Inflammatory macrophage treated with lipopolysaccharide for 4 hours (primary cell): ENCODE measurements around the gene FOS.
A peak's percentile ranks its signal among the peaks of the same experiment; 100 is the strongest.

Experiments used
- DNase-seq: peaks from one replicate; pipeline ENCODE4 v3.0.0-alpha.2; 2020

FOS gene

DNA sequence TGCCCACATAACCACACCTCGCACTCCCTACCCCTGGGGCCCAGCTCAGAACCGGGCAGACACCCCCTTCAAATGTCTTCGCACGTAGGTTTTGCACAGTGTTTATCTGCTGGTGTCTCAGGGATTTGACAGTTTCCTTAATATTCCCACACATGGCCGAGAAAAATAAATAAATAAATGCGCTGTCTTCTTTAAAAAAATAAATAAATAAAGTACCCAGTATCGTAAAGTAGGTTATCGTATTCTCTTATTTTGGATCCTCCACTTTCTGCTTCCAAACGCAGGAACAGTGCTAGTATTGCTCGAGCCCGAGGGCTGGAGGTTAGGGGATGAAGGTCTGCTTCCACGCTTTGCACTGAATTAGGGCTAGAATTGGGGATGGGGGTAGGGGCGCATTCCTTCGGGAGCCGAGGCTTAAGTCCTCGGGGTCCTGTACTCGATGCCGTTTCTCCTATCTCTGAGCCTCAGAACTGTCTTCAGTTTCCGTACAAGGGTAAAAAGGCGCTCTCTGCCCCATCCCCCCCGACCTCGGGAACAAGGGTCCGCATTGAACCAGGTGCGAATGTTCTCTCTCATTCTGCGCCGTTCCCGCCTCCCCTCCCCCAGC is 710 bp upstream of the FOS start:
- DNase-seq, result no peak

DNA sequence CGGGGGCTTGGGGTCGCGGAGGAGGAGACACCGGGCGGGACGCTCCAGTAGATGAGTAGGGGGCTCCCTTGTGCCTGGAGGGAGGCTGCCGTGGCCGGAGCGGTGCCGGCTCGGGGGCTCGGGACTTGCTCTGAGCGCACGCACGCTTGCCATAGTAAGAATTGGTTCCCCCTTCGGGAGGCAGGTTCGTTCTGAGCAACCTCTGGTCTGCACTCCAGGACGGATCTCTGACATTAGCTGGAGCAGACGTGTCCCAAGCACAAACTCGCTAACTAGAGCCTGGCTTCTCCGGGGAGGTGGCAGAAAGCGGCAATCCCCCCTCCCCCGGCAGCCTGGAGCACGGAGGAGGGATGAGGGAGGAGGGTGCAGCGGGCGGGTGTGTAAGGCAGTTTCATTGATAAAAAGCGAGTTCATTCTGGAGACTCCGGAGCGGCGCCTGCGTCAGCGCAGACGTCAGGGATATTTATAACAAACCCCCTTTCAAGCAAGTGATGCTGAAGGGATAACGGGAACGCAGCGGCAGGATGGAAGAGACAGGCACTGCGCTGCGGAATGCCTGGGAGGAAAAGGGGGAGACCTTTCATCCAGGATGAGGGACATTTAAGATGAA is 630 bp downstream of the FOS start:
- DNase-seq, result peak; percentile 60

DNA sequence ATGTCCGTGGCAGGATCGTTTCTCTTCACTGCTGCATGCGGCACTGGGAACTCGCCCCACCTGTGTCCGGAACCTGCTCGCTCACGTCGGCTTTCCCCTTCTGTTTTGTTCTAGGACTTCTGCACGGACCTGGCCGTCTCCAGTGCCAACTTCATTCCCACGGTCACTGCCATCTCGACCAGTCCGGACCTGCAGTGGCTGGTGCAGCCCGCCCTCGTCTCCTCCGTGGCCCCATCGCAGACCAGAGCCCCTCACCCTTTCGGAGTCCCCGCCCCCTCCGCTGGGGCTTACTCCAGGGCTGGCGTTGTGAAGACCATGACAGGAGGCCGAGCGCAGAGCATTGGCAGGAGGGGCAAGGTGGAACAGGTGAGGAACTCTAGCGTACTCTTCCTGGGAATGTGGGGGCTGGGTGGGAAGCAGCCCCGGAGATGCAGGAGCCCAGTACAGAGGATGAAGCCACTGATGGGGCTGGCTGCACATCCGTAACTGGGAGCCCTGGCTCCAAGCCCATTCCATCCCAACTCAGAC is 1.2 kb downstream of the FOS start:
- no peak for DNase-seq

DNA sequence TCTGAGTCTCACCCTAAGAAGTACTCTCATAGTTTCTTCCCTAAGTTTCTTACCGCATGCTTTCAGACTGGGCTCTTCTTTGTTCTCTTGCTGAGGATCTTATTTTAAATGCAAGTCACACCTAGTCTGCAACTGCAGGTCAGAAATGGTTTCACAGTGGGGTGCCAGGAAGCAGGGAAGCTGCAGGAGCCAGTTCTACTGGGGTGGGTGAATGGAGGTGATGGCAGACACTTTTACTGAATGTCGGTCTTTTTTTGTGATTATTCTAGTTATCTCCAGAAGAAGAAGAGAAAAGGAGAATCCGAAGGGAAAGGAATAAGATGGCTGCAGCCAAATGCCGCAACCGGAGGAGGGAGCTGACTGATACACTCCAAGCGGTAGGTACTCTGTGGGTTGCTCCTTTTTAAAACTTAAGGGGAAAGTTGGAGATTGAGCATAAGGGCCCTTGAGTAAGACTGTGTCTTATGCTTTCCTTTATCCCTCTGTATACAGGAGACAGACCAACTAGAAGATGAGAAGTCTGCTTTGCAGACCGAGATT is 1.7 kb downstream of the FOS start:
- no peak for DNase-seq

DNA sequence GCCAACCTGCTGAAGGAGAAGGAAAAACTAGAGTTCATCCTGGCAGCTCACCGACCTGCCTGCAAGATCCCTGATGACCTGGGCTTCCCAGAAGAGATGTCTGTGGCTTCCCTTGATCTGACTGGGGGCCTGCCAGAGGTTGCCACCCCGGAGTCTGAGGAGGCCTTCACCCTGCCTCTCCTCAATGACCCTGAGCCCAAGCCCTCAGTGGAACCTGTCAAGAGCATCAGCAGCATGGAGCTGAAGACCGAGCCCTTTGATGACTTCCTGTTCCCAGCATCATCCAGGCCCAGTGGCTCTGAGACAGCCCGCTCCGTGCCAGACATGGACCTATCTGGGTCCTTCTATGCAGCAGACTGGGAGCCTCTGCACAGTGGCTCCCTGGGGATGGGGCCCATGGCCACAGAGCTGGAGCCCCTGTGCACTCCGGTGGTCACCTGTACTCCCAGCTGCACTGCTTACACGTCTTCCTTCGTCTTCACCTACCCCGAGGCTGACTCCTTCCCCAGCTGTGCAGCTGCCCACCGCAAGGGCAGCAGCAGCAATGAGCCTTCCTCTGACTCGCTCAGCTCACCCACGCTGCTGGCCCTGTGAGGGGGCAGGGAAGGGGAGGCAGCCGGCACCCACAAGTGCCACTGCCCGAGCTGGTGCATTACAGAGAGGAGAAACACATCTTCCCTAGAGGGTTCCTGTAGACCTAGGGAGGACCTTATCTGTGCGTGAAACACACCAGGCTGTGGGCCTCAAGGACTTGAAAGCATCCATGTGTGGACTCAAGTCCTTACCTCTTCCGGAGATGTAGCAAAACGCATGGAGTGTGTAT is 2.4 kb downstream of the FOS start:
- peak; percentile 25 for DNase-seq

DNA sequence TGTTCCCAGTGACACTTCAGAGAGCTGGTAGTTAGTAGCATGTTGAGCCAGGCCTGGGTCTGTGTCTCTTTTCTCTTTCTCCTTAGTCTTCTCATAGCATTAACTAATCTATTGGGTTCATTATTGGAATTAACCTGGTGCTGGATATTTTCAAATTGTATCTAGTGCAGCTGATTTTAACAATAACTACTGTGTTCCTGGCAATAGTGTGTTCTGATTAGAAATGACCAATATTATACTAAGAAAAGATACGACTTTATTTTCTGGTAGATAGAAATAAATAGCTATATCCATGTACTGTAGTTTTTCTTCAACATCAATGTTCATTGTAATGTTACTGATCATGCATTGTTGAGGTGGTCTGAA is 3.0 kb downstream of the FOS start:
- no peak for DNase-seq

DNA sequence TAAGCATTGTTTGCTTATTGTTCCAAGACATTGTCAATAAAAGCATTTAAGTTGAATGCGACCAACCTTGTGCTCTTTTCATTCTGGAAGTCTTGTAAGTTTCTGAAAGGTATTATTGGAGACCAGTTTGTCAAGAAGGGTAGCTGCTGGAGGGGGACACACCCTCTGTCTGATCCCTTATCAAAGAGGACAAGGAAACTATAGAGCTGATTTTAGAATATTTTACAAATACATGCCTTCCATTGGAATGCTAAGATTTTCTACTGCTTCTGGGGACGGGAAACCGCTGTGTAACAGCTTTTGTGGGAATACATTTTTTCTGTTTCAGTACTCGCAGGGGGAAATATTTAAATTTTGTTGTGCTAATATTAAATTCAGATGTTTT is 3.5 kb downstream of the FOS start:
- no peak for DNase-seq

DNA sequence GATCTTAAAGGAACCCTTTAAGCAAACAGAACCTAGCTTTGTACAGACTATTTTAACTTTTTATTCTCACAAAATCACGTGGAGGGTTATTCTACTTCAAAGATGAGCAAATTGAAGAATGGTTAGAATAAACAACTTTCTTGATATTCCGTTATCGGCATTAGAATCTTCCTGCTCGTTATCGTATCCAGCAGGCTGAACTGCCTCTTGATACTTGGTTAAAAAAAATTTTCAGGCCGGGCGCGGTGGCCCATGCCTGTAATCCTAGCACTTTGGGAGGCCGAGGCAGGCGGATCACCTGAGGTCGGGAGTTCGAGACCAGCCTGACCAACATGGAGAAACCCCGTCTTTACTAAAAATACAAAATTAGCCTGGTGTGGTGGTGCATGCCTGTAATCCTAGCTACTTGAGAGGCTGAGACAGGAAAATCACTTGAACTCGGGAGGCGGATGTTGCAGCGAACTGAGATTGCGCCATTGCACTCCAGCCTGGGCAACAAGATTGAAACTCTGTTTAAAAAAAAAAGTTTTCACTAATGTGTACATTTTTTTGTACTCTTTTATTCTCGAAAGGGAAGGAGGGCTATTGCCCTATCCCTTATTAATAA is 4.0 kb downstream of the FOS start:
- peak; percentile 59 for DNase-seq

DNA sequence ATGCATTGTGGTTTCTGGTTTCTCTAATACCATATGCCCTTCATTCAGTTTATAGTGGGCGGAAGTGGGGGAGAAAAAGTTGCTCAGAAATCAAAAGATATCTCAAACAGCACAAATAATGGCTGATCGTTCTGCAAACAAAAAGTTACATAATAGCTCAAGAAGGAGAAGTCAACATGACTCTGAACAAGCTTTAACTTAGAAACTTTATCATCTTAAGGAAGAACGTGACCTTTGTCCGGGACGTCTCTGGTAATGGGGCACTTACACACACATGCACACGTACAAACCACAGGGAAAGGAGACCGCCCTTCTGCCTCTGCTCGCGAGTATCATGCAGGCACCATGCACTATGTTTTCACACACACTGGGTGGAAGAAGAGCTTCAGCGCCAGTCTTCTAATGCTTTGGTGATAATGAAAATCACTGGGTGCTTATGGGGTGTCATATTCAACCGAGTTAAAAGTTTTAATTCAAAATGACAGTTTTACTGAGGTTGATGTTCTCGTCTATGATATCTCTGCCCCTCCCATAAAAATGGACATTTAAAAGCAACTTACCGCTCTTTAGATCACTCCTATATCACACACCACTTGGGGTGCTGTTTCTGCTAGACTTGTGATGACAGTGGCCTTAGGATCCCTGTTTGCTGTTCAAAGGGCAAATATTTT is 4.7 kb downstream of the FOS start:
- DNase-seq, result peak; percentile 87

DNA sequence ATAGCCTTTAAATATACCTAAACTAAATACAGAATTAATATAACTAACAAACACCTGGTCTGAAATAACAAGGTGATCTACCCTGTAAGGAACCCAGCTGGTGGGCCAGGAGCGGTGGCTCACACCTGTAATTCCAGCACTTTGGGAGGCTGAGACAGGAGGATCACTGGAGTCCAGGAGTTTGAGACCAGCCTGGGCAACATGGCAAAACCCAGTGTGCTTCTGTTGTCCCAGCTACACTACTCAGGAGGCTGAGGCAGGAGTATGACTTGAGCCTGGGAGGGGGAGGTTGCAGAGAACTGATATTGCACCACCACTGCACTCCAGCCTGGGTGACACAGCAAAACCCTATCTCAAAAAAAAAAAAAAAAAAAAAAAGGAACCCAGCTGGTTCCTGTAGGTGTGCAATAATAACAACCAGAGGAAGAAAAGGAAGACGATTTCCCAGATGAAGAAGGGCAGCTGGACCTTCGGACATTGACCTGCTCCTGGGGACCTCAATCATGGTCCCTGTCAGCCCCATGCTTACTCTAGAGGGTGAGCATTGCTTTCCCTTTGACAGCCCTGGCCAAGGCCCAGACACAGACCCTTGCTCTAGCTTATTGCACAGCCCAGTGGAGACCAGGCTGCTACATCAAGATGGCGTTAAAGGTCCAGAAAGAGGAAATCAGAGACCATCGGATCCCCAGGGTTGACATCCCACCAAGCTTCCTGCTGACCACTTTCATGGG is 5.4 kb downstream of the FOS start:
- DNase-seq, result peak; percentile 85

DNA sequence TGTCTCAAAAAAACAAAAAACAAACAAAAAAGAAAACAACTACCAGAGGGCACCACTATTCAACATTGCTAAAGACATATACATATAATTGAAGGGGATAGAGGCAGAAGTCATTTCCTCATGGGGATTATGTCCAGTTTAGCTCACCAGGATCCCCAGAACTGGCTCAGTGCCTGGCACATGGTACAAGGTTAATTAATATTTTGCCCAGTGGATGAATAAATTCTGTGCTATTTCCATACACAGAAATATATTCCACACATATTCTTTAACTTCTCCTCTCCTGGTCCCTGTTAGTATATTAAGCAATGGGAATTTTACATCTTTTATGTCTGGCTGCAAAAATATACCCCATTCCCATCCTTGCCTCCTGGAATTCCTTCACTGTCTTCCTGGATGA is 6.7 kb downstream of the FOS start:
- DNase-seq, result no peak

DNA sequence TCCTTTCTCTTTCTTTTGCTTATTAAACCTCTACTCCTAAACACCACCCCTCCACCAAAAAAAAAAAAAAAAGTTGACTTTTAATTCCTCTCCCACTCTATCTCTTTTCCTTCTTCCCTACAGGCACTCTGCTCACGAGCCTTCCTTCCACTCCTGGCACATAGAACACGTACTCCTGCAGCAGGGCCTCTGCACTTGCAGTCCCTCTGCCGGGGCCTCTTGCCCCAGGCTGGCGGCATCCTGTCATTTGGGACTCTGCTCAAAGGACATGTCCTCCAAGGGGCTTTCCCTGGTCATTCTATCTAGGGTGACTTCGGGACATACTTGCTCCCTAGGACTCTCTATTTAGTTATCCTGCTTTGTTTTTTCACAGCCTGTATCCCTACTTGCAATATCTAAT is 7.7 kb downstream of the FOS start:
- DNase-seq, result peak; percentile 45

DNA sequence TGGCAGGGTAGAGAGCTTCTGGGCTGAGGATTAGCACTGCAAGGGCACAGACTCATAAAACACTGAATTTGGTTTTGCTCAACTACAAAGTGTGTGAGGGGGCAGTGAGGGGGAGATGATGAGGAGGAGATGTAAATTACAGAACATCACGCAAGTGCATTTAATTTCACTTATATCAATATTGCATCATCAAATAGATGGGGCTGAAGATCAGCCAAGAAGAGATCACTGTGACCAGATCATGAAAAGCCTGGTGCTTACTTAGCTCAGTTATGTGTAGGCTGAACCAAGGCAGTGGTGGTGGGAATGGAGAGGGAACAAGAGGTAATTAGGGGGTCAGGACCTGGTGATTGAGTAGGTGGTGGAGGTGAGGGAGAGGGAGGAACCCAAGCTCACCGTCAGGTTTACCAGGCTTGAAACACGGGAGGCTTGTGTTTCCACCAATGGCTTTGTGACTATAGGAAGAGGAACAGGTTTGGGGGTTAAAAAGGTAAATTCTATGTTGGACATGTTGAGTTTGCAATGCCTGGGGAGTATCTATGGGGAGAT is 11.3 kb downstream of the FOS start:
- no peak for DNase-seq

DNA sequence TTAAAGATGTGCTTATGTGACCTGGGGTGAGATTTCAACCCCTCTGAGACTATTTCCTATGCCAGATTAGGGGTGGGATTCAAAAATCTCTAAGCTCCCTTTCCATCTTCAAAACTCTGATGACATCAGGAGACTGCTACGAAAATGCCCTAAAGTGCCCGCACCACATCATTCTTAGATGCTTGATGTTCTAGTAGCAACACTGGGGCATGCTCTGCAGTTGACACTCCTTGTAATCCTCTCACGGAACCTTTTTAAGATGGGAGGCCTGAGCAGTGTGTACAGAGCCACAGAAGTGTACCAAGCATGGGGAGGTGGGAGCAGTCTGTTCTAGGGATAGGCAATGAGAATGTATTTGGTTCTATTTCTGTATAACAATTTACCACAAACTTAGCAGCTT is 12.2 kb downstream of the FOS start:
- no peak for DNase-seq

DNA sequence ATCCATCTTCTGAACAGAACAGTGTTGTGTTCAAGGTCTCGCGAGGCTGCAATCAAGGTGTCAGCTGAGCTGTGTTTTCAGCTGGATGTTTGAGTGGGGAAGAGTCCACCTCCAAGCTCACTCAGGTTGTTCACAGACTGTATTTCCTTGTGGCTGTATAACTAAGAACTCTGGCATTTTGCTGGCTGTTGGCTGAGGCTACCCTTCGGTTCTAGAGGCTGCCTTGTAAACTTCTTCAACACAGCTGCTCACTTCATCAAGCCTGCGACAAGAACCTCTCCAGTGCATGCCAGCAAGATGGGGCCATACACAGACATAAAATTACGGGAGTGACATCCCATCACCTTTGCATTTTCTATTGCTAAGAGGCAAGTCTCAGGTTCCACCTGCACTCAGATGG is 12.7 kb downstream of the FOS start:
- no peak for DNase-seq

DNA sequence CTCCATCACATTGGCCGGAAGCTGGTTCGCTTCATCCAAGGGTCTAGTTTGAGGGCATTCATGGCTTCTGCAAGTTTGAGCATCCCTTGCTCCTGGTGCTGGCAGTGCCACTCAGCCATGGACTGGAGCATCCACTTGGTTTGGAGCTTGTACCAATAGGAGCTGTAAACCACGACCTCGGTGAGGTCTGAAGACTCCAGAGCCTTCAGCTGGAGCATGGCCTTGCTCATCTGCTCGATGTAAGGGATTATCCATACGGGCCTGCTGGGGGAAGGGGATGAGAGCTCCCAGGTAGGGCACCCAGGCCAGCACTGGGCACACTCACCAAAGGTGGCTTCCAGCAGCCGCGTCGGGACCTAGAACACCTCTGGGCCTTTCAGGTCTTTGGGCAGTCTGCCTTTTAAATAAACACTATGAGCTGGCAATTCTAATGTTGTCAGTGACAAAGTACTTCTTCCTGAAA is 13.5 kb downstream of the FOS start:
- no peak for DNase-seq

DNA sequence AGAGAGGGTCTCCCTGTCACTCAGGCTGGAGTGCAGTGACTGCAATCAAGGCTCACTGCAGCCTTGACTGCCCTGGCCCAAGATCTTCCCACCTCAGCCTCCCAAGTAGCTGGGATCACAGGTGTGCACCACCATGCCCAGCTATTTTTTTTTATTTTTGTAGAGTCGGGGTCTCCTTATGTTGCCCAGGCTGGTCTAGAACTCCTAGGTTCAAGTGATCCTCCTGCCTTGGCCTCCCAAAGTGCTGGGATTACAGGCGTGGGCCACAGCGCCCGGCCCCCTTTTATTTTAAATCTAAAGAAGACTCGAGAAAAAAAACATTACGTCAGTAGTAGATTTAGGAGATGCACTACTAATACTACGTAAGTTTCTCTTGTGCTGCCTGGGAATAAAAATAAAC is 14.3 kb downstream of the FOS start:
- DNase-seq, result no peak

DNA sequence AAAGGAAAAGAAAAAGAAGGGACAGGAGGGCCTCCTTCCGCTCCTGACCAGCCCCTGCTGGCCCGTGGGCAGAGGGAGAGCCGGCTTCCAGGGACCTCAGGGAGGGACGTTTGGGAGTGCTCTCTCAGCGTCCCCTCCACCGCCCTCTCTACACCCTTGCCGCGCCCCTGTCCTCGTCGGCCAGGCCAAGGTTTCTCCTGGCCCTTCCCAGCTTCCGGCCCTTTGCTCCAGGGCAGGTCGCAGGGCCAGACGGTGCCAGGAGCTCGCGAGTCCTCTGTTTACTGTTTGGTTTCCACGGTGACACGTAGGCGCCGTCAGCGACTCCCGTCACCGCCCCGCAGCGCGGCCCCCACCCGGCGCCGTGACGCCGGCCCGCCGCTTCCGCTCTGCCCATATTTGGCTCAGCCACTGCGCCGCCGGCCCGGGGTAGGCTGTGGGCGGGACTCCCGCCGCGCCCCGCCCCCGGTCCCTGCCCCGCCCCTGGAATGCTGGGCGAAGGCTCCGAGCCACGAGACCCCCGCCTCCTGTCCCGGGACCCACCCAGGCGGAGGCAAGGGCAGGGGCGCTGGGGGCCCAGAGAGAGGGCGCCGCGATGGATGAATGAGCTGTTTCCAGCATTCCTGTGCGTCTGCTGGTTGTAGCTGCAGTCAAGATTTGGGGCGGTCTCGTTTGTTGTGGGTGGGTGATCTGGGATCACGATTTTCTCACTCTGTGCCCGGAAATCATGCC is 15.5 kb downstream of the FOS start:
- DNase-seq, result peak; percentile 97

DNA sequence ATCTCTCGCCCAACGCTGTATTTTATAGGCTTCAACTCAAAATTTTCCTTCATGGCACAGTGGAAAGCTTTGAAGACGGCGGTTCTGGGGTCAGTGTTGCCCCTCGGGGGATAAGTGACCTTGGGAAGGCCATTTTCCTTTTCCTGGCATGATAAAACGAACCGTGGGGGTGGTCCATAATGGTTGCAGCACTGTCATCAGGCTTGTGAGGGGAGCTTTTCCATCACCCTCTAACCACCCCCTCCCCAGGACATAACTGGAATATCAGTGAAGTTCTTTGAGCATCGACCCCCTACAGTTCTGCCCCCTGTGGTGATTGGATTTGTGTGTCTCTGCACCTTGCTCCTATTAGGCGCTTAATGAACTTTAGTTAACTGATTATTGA is 16.0 kb downstream of the FOS start:
- DNase-seq, result no peak

DNA sequence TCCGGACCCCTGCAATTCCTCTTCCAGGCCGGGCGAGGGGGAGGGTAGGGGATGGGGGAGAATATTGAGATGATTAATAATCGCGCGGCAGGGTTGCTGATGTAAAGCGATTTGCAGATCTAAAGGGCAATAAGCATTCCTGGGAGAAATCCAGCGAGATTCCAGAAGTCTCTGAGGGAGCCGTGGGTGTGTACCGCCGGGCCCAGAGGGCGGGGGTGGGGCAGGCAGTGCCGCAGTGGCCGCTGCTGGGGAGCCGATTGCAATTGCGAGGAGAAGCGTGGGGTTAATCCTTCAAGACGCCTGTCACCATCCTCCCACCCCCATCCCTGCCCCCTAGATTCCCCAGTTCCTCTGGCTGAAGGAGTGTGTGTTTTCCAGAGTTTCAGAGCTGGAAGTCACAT is 16.4 kb downstream of the FOS start:
- peak; percentile 47 for DNase-seq
